NCI-H2227 treated with DMSO at 0.1 percent for 48 hours (cell line): ENCODE results near the gene NEK4.
"Not testable (repeated sequence)": the region's sequence is repeated elsewhere in the genome, so short reads cannot be mapped to it uniquely, and the experiment has no call there.

Experiments
- DNase-seq: peaks from one replicate; lab custom pipeline; 2025; lab: John Stamatoyannopoulos, UW

NEK4 gene

GRCh38 chr3:52696830-52697631, 73.7 kb downstream of the NEK4 start:
- DNase-seq: no peak

GRCh38 chr3:52695798-52696671, 74.7 kb downstream of the NEK4 start:
- DNase-seq: no peak

- no peak for DNase-seq
These were observed 76.1 kb downstream of the NEK4 start for GRCh38 chr3:52694528-52695189.

GRCh38 chr3:52693071-52693470, 77.7 kb downstream of the NEK4 start:
- no peak for DNase-seq

GRCh38 chr3:52690560-52690959, 80.2 kb downstream of the NEK4 start:
- no peak for DNase-seq

GRCh38 chr3:52689151-52689550, 81.6 kb downstream of the NEK4 start:
- no peak for DNase-seq

GRCh38 chr3:52688266-52688665, 82.5 kb downstream of the NEK4 start:
- DNase-seq: no peak

GRCh38 chr3:52685709-52686691, 84.7 kb downstream of the NEK4 start, which contains the start of the genes GNL3 and PBRM1:
Gene GNL3 (plus strand): TSS chr3:52686032. CDS start chr3:52686093, 61 bp downstream.
Gene PBRM1 (minus strand): TSS chr3:52685913.
- peak; percentile 77 for DNase-seq

- DNase-seq: peak; percentile 41
These were observed 85.4 kb downstream of the NEK4 start for GRCh38 chr3:52685285-52685708.

- DNase-seq: no peak
These were observed 86.6 kb downstream of the NEK4 start for GRCh38 chr3:52684184-52684583.

GRCh38 chr3:52683611-52684010, 87.1 kb downstream of the NEK4 start:
- DNase-seq: no peak

- DNase-seq: no peak
These were observed 88.7 kb downstream of the NEK4 start for GRCh38 chr3:52682016-52682415.

- no peak for DNase-seq
These were observed 89.1 kb downstream of the NEK4 start for GRCh38 chr3:52681596-52681995.

- no peak for DNase-seq
These were observed 90.9 kb downstream of the NEK4 start for GRCh38 chr3:52679811-52680210.

GRCh38 chr3:52679199-52679538, 91.6 kb downstream of the NEK4 start:
- DNase-seq: no peak

GRCh38 chr3:52678265-52679198, 92.2 kb downstream of the NEK4 start:
- no peak for DNase-seq

GRCh38 chr3:52676201-52676600, 94.5 kb downstream of the NEK4 start:
- DNase-seq: not testable (repeated sequence)

- DNase-seq: no peak
These were observed 99.1 kb downstream of the NEK4 start for GRCh38 chr3:52671676-52672075.

GRCh38 chr3:52670621-52671521, 99.9 kb downstream of the NEK4 start:
- no peak for DNase-seq
